Activated T-helper 1 cell treated with anti-CD3 and anti-CD28 coated beads, Interleukin-2, amount 50 U/mL, for 16 hours (primary cell): ENCODE data around the gene AGRN.
"Not testable (repeated sequence)": the region's sequence is repeated elsewhere in the genome, so short reads cannot be mapped to it uniquely, and the experiment has no call there.

Experiments
- DNase-seq, 2 donors: peaks; one replicate each; pipeline ENCODE4 v3.0.0-alpha.2; 2020; ENCODE audit warnings: low read depth in 1 of 2, low spot score in 1 of 2

Gene AGRN

DNA sequence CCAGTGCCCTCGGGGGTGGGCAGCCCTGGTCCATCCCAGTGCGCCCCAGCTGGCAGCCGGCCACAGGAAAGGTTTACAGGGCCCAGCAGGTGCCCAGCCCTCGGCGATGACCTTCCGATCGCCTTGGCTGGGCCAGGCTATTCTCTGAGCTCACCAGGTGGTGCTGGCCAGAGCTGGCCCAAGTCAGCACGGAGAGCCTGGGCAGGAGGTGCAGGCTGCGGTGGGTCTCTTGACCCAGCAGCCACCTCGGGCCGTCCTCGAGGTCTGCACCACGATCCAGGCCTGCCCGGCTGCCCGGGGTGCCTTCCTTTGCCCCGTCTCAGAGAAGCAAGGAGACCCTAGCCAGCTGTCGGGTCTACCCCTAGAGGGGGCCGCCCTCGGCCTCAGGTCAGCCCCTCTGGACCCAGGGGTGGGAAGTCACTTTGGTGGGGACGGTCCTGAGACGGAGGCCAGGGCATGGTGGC, 38.4 kb upstream of the AGRN start:
- DNase-seq: no peak

DNA sequence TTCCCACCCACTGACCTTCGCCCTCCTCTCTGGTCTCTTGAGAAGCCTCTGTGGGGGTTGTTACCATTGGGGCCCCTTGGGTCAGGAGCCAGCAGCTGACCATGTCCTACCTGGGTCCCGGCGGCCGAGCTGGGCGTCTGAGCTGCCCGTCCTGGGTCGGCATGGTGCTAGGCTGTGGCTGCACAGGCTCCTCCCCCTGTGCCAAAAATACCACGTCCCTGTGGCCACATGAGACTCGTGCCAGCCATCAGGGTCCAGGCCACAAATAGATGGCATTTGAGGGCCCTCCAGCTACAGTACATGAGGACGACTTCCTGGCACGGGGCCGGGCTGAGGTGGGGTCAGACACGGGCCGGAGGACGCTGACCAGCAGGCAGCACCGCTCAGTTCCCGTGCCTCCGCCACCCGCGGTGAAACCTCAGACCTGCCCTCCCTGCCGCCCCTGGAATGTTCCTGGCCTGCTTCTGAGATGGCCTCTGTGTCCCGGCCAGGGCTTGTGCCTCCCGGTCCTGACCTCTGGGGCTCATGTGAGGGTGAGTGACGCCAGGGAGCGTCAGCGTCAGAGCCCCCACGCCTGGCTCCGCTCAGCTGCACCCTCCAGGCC, 37.9 kb upstream of the AGRN start, which contains the start of gene PERM1:
Gene PERM1 (minus strand): TSS at position 139 of the 604 bp plus-strand sequence. CDS start 1,064 bp downstream, outside the sequence.
- DNase-seq: no peak

DNA sequence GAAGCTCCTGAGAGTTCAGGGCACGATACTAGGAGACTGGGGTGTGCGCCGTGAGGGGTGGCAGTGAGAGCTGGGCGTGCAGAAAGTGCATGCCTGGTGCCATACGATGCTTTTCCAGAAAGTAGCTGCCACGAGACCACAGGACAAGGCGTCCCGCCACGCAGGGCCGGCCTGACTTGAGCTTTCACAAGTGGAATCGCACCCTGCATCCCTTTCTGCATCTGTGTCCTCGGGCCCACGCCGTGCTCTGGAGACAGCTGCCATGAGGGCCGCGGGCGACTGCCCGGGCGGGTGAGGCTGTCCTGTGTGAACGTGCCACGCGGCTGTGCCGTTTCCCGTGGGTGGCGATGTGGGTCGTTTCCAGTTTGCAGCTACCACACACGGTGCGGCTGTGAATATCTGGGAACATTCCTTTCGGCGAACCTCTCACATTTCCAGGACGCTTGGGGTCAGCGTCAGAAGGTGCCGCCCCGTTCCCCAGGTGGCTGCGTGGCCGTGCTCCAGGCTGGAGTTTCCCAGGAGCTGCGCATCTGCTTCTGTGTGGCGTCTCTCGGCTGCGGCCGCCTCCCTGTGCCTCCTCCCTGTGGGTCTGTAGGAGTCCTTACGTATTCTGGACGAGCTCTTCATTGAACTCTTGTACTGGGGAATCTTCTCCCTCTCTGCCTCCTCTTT, 37.0 kb upstream of the AGRN start:
- no peak for DNase-seq

DNA sequence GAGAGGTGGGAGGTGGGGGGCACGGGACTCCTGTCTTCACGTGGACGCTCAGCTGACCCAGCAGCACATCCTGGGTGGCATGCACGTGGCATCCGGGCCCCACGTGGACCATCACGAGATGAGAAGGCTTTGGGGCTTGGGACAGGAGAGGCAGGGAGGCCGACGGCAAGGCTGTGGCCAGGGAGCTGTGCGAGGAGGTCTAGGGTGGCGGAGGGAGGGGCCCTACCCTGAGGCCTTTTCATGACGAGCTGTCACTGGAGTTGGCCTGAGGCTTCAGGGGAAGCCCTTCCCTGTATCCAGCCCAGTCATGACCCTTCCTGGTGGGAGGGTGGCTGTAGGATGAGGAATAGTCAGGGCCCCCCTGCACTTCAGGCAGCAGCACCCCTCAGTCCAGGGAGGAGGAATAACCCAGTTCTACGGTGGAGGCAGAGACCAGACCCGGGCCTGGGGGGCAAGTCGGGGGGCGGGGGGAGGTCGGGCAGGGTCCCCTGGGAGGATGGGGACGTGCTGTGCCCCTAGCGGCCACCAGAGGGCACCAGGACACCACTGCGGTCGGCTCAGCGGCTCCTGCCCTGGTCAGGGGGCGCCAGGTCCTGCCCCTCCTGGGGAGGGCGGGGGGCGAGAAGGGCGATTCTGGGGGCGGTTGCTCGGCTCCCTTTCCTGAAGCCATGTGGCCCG, 36.0 kb upstream of the AGRN start:
- peak; percentile 40 to 42 for DNase-seq

DNA sequence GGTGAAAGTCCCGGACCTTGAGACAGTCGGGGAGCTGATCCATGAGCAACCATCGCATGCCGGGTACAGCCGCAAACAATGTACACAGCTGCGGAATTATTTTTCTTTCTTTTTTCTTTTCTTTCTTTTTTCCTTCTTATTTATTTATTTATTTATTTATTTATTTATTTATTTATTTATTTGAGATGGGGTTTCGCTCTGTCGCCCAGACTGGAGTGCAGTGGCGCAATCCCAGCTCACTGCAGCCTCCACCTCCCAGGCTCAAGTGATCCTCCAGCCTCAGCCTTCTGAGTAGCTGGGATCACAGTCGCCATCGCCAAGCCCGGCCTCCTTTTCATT, 35.5 kb upstream of the AGRN start:
- no peak for DNase-seq

DNA sequence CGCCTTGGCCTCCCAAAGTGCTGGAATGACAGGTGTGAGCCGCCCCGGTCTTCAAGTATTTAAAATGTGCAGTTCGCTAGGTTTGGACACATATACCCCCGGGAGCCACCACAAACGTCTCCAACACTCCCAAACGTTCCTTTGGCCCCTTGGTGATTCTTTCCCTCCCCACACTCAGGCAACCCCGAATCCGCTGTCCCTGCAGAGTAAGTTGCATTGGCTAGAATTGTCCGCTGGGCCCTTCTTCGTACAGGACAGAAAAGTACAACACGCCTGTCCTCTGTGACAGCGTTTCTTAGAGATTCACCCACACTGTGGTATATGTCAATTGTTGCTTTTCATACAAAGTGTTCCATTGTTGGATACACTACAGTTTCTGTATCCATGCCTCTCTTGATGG, 34.8 kb upstream of the AGRN start:
- DNase-seq: no peak

DNA sequence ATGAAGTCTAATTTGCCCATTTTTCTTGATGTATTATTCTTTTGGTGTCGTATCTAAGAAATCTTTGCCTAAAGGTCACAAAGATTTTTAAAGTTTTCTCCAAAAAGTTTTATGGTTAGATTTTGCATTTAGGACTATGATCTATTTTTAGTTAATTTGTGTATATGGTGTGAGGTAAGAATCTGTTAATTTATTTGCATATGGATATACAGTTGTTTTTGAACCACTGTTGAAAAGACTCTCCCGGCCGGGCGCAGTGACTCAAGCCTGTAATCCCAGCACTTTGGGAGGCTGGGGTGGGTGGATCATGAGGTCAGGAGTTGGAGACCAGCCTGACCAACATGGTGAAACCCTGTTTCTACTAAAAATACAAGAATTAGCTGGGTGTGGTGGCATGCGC, 31.9 kb upstream of the AGRN start:
- not testable (repeated sequence) for DNase-seq

DNA sequence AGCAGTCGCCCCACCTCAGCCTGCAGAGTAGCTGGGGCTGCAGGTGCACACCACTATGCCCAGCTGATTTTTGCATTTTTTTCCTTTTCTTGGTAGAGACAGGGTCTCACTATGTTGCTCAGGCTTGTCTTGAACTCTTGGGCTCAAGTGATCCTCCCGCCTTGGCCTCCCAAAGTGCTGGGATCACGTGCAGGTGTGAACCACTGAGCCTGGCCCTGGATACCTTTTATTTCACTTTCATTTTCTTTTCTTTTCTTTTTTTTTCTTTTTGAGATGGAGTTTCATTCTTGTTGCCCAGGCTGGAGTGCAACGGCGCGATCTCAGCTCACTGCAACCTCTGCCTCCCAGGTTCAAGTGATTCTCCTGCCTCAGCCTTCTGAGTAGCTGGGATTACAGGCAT, 28.6 kb upstream of the AGRN start:
- not testable (repeated sequence) for DNase-seq

DNA sequence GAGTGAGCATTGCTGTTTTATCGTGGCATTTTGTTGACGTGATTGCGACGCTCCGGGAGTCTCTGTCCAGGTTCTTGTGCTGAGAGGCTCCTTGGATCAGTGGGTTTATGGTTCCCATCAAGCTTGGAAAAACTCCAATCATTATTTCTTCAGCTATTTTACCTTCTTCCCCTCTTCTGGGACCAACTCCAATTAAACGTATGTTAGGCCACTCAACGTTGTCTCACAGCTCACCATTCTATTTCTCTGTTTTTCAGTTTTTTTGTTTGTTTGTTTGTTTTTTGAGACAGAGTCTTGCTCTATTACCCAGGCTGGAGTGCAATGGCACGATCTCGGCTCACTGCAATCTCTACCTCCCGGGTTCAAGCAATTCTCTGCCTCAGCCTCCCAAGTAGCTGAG, 28.0 kb upstream of the AGRN start:
- DNase-seq: no peak

DNA sequence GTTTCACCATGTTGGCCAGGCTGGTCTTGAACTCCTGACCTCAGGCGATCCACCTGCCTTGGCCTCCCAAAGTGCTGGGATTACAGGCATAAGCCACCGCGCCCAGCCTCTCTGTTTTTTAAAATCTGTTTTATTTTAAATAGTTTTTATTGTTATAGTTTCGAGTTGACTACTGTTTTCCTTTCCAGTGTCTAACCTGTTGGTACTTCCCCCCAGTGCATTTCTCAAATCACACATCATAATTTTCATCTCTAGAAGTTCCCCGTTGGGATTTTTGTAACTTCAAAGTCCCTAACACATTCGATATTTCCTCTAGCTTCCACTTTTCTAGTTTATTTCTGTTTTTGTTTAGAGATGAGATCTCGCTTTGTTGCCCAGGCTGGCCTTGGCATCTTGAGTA, 27.6 kb upstream of the AGRN start:
- DNase-seq: no peak

DNA sequence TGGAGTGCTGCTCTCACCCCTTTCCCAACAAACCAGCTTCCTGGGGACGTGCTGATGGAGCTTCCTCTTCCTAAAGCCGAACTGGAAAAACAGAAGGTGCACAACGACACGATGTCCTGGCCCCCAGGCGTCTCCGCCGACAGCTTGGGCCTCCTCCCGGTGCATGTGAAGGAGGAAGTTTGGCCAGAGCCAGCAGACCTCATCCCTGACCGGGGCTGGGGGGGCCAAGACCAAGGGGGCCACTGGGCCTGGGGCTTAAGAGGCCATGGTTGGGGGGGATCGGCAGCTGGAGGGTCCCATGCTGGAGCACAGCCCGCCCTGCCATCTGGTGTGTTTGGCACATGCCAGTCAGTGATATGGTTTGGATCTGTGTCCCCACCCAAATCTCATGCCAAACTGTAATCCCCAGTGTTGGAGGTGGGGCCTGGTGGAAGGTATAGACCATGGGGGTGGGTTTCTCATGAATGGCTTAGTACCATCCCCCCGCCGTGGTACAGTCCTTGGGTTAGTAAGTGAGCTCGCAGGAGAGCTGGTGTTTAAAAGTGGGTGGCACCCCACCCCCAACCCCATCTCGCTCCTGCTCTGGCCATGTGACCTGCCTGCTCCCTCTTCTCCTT, 26.4 kb upstream of the AGRN start:
- no peak for DNase-seq

DNA sequence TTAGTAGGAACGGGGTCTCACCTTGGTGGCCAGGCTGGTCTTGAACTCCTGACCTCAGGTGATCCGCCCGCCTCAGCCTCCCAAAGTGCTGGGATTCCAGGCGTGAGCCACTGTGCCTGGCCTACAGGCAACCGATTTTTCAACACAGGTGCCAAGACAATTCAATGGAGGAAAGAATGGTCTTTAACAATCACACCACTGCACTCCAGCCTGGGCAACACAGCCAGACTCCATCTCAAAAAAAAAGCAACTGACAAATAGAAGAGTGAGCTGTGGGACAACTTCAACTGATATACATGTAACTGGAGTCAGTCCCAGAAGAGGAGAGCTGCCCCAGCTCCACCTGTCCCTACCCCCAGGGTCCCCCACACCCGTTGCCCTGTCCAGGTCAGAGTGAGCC, 25.4 kb upstream of the AGRN start:
- not testable (repeated sequence) for DNase-seq

DNA sequence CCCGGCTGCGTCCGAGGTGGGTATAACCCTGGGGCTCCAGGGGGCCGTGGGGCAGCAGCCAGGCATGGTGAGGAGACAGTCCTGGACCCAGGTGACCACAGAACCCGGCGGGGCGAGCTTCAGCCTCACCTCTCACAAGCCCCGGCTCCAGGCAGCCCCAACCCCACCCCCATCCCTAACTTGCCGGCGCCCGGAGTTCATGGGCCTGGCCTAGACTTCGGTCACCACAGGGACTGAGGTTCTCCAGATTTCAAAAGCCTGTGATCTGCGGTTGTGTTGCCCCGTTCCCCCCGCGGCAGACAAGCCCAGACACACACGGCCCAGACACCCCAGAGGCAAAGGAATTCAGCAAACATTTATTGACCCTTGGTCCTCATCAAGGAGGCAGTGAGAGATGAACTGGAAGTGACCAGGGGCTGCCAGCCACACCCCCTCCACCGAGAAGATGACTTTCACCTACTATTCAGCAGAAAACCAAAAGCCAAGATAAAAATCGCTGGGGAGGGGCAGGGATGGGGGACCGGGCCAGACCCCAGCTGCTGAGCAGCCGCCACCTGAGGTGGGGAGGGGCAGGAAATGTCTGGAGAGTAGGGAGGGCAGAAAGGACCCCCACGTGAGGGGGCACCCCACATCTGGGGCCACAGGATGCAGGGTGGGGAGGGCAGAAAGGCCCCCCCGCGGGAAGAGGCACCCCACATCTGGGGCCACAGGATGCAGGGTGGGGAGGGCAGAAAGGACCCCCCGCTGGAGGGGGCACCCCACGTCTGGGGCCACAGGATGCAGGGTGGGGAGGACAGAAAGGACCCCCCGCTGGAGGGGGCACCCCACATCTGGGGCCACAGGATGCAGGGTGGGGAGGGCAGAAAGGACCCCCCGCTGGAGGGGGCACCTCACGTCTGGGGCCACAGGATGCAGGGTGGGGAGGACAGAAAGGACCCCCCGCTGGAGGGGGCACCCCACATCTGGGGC, 24.0 kb upstream of the AGRN start:
- no peak for DNase-seq

DNA sequence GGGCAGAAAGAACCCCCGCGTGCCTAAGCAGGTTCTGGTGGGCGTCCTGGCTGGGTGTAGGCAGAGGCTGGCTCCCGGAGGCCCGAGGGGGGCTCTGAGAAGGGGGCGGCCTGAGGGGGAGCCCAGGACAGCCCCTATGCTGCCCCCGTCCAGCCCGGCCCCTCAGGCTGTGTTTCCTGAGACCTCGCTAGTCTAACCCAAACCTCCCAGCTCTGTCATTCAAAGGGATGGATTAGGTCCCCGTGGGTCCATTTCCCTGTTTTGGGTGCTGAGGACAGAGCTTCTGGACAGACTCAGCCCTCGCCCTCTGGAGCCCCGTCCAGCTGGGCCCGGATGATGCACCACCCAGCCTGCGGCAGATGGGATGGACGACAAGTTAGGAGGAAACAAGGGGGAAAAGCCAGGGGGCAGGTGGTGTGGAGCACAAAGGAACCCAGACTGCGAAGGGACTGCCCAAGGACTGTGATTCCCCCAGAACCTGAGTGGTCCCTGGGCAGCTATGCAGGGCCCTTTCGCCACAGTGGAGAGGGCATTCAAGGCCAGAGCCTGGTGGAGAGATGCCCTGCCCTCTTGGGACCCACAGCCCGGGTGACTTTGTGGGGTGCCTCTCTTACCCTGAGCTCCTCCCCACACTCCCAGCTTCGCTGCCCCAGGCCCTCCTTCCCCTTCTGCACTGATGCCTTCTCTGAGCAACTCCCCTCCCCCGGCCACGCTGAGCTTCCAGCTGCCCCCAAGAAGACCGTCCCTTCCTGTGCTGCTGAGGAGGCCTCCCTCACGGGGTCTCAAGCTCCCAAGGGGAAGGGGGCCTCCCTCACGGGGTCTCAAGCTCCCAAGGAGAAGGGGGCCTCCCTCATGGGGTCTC, 22.8 kb upstream of the AGRN start:
- DNase-seq: no peak

DNA sequence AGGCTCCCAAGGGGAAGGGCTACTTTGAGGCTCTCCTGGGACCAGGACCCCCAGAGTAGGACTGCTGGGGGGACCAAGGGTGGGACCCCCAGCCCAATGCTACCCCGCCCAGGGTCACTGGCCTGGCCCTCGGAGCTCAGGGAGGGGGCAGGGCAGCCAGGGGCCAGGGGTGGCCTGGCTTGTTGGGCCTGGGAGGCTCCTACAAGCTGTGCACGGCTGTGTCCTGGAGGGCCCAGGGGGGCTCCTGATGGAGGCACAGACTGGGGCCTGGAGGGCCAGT, 22.3 kb upstream of the AGRN start:
- no peak for DNase-seq

DNA sequence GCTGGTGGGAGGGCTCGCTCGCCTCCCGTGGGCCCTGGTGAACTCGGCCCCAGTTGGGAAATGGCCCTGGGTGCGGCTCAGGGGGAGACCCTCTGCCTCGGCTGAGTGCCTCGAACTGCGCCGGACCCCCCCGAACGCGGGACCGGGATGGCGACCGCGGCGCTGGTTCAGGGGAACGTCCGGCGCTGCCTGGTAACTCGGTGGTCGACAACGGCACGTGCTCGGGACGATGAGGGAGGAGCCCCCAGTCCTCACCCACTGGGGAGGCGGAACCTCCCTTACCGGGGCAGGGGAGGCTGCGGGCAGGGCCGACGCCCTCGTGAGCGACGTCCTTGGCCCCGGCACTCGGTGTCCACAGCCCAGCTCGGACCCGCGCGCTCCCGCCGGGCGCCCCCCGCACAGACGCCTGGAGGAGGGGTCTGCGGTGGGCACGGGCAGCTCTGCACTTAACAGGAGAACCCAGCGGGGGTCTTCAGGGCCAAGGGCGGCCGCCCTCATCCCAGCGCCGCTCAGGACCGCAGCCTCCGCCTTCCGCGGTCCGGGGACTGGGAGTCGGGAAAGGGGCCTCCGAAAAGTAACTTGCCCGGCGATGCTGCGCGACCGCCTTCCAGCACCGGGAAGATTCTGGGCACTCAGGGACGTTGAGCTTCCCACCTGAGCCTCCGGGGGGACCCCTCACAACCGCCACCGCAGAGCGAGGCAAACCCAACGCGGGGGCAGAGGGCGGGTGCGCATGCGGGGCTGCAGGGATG, 21.8 kb upstream of the AGRN start:
- no peak for DNase-seq

DNA sequence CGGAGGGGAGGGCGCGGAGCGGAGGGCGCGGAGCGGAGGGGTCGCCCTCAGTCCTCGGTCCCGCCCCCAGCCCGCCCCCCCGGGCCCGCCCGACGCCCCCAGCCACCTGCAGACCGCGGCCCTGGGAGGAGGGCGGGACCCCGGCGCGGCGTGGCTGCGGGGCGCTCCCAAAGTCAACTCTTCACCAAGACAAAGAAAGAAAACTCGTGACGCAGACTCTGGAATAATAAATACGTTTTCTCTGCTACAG, 21.2 kb upstream of the AGRN start:
- no peak for DNase-seq

DNA sequence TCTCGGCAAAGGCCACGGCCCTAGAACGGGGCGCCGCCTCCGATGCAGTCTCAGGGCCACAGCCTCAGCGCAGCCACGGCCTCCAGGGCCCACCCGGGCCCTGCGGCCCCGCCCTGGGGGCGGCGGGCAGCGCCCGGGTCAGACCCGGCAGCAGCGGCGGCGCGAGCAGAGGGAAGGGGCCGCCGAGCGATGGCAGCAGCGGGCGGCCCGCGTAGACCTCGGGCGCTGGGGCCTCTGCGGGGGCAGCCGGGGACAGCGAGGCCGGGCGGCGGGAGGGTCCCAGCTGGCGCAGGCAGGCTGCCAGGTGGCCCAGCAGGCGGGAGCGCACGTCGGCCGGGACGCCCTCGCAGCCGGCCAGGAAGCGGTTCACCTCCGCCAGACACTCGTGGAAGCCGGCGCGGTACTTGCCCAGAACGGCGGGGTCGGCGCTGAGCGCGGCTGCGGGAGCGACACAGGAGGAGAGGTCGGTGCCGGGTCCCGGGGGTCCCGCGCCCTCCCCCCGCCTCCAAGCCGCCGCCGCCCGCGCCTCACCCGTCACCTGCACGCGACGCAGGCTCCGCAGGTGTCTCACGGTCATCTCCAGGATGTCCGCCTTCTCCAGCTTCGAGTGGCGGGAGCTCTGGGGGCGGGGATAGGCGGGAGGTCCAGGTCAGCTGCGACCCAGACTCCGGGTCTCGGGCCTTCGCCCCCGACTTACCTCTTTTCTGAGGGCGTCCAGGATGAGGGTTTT, 20.8 kb upstream of the AGRN start:
- no peak for DNase-seq

DNA sequence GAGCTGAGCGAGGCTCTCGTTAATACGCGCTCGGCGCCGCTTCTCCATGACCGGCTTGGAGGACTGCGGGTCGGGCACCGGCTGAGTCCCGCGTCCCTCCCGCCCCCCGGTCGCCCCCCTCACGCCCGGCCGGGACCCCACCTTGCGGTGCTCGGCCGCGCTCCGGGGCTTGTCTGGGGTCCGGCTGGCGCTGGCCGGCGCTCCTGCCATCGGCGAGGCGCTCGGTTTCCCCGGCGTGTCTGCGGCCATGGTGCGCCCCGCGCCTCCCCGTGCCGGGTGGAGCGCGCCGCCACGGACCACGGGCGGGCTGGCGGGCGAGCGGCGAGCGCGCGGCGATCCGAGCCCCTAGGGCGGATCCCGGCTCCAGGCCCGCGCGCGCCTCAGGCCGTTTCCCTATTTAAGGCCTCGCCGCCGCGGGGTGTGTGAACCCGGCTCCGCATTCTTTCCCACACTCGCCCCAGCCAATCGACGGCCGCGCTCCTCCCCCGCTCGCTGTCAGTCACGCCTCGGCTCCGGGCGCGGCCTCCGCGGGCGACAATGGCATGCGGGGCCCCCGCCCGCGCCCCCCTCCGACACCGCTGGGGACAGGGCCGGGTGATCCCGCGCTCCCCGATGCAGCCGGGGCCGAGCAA, 20.1 kb upstream of the AGRN start, which contains the start of gene HES4:
Gene HES4 (minus strand): TSS at position 373 of the 632 bp plus-strand sequence. CDS start 124 bp downstream, at position 249.
- DNase-seq: peak in 1 of 2 donors; percentile 42
